Body of pancreas (tissue), 4 donors: ENCODE measurements around the gene HSPG2. TPM values are rescaled to one million over a fixed set of nuclear protein-coding genes. Genes with fewer than 3 reads are reported as not detected.
A peak's percentile ranks its signal among the peaks of the same experiment; 100 is the strongest.
"Not testable (repeated sequence)": the region's sequence is repeated elsewhere in the genome, so short reads cannot be mapped to it uniquely, and the experiment has no call there.

Source experiments
- ATAC-seq: fragments of 150-250 bp; one replicate; pipeline ENCODE4 v1.9.1; 2016
- DNase-seq, 4 donors: peaks; one replicate each; pipeline ENCODE4 v3.0.0-alpha.2; 2019
- H3K27ac ChIP-seq, 4 donors: fragments of 200-600 bp; sonication (generic); 1 replicate in 3 of 4; 2 replicates in 1 of 4; pipeline versions ENCODE4 v1.5.1 to v1.6.1; 2016 to 2019; ENCODE audit warnings: mild to moderate bottlenecking in 1 of 4, mixed read lengths in 1 of 4, moderate library complexity in 1 of 4
- H3K27me3 ChIP-seq, 2 donors: fragments of 200-600 bp; sonication (generic); one replicate each; pipeline ENCODE4 v1.6.0; 2016; ENCODE audit warnings: mild to moderate bottlenecking in 1 of 2
- H3K36me3 ChIP-seq, 2 donors: fragments of 200-600 bp; sonication (generic); replicated peaks in 1 of 2; 2 replicates each; pipeline ENCODE4 v1.5.1; 2016; ENCODE audit warnings: low read depth in 2 of 2; ENCODE audit not compliant: insufficient read depth in 1 of 2
- H3K4me1 ChIP-seq: fragments of 200-600 bp; sonication (generic); one replicate; pipeline ENCODE4 v1.6.0; 2016
- H3K4me3 ChIP-seq, 2 donors: fragments of 200-600 bp; sonication (generic); 1 replicate in 1 of 2; 2 replicates in 1 of 2; pipeline ENCODE4 v1.5.1; 2016 to 2019
- H3K9me3 ChIP-seq, 3 donors: fragments of 200-600 bp; sonication (generic); 1 replicate in 2 of 3; 2 replicates in 1 of 3; pipeline ENCODE4 v1.5.1; 2016
- POLR2A ChIP-seq, 3 donors: fragments of 450-650 bp; IDR thresholded peaks; one replicate each; pipeline ENCODE4 v1.6.1; 2016; ENCODE audit warnings: antibody characterized with exemption in 3 of 3, mild to moderate bottlenecking in 2 of 3
- WGBS, 2 donors: methylation state at CpG; one replicate each; pipeline ENCODE4 v1.1.5; 2017; 5-methylcytosine and 5-hydroxymethylcytosine counted together
- intact Hi-C: fragments of 100-400 bp; cut with DNase I; formaldehyde crosslinking; loops from one replicate; pipeline ENCODE4 v1.15.1; 2023
- total RNA-seq, 2 donors: library from RNA; depleted of rRNA; stranded (reverse); fragments of >200 nt; gene quantifications; one replicate each; pipeline ENCODE4 v1.1.0, GENCODE V29; 2016
- TF ChIP-seq, protein P1 (sequence below), 7 experiments: fragments of 450-650 bp in 4 of 7; fragments of 200-600 bp in 3 of 7; sonication (generic) in 3 of 7; IDR thresholded peaks; one replicate each; pipeline ENCODE4 v1.5.1; 2016 to 2019; ENCODE audit warnings: antibody characterized with exemption in 7 of 7

The HSPG2 gene
- 100 to 1,000 TPM in 1 of 2 donors, 10 to 100 TPM in 1; 87.7 to 179 TPM for total RNA-seq

GRCh38 chr1:21937034-21937371 lies at the start of gene HSPG2:
Gene HSPG2 (minus strand): TSS chr1:21937310. CDS start chr1:21937217, 93 bp downstream.
- Histone ChIP-seq H3K4me3 (peak within 1 kb of the TSS; percentile 4 to 31), H3K27me3 (no peaks in the 10 kb centered on the region), H3K4me1 (peaks cover 77% of the 10 kb centered on the region), H3K9me3 (no peaks in the 10 kb centered on the region), H3K36me3 (no peaks in the 10 kb centered on the region), H3K27ac (peak within 1 kb of the TSS; percentile 55 to 87 (median 86))
- 0% methylated on average over 14 of the region's 52 CpGs; no CpG with 5 or more reads in 1 of the 2 donors for WGBS, 2 donors
- DNase-seq (no peak), ATAC-seq (no peak)
- intact Hi-C loops: no loop called here
- TF ChIP-seq, protein P1, sequence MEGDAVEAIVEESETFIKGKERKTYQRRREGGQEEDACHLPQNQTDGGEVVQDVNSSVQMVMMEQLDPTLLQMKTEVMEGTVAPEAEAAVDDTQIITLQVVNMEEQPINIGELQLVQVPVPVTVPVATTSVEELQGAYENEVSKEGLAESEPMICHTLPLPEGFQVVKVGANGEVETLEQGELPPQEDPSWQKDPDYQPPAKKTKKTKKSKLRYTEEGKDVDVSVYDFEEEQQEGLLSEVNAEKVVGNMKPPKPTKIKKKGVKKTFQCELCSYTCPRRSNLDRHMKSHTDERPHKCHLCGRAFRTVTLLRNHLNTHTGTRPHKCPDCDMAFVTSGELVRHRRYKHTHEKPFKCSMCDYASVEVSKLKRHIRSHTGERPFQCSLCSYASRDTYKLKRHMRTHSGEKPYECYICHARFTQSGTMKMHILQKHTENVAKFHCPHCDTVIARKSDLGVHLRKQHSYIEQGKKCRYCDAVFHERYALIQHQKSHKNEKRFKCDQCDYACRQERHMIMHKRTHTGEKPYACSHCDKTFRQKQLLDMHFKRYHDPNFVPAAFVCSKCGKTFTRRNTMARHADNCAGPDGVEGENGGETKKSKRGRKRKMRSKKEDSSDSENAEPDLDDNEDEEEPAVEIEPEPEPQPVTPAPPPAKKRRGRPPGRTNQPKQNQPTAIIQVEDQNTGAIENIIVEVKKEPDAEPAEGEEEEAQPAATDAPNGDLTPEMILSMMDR (IDR thresholded peaks at IDR 0.05): no peak
- TF ChIP-seq POLR2A (IDR thresholded peaks at IDR 0.05): no peak

DNA sequence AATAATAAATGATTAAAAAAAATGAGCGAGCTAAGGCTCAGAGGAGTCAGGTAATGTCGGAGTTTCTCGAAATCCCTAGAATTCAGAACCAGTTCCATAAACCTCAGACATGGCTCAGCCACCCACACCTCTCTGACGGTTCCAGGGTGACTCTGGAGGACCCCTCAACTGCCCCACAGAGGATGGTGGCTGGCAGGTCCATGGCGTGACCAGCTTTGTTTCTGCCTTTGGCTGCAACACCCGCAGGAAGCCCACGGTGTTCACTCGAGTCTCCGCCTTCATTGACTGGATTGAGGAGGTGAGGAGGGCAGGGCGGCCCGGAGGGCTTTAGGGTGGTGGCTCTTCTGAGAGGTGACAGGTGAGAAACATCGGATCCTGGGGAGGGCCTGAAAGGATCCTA lies 49.3 kb upstream of the HSPG2 start:
- H3K9me3 ChIP-seq, H3K27ac ChIP-seq, H3K4me3 ChIP-seq, ATAC-seq, H3K27me3 ChIP-seq, intact Hi-C loops, H3K36me3 ChIP-seq: not testable (repeated sequence)
- TF ChIP-seq POLR2A (IDR thresholded peaks at IDR 0.05): peak; percentile 18 to 46 (median 25)
- H3K4me1 ChIP-seq: peaks cover 21% of the 10 kb centered on the region
- DNase-seq: peak in 3 of 4 donors; percentile 42 to 56 (median 51)
- 61 to 67% methylated on average over 4 to 9 of the region's 12 CpGs for WGBS, 2 donors

DNA sequence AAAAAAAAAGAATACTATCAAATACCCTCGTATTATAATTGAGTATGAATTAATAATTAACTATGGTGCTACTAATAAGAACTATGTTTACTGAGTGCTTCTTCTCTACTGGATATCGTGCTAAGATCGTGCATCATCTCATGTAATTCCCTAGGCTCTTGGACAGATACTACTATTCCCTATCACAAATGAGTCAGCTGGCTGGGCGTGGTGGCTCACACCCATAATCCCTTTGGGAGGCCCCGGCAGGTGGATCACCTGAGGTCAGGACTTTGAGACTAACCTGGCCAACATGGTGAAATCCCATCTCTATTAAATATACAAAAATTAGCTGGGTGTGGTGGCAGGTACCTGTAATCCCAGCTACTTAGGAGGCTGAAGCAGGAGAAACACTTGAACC lies 48.8 kb upstream of the HSPG2 start:
- H3K4me3 ChIP-seq, H3K27ac ChIP-seq, DNase-seq, H3K9me3 ChIP-seq, H3K27me3 ChIP-seq, ATAC-seq, H3K36me3 ChIP-seq, intact Hi-C loops: not testable (repeated sequence)
- 20% methylated on average over 2 of the region's 5 CpGs; no CpG with 5 or more reads in 1 of the 2 donors for WGBS, 2 donors
- H3K4me1 ChIP-seq: peaks cover 21% of the 10 kb centered on the region
- TF ChIP-seq POLR2A (IDR thresholded peaks at IDR 0.05): peak in 1 of 3 donors; percentile 47

DNA sequence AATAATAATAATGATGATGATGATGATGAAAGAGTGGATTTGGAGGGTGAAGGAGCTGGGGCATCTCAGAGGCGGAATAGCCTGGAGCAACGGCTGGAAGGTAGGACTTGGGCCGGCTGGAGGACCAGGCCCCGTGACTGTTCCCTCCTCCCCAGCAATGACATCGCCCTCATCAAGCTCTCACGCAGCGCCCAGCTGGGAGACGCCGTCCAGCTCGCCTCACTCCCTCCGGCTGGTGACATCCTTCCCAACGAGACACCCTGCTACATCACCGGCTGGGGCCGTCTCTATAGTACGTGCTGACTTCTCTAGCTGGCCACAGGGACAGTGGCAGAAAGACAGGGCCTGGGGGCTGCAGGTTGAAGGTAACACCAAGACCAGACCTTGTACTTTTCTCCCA lies 46.4 kb upstream of the HSPG2 start:
- H3K27me3 ChIP-seq, ATAC-seq, intact Hi-C loops, H3K9me3 ChIP-seq, H3K4me3 ChIP-seq, H3K36me3 ChIP-seq: not testable (repeated sequence)
- H3K27ac ChIP-seq: peak overlapping the region in 1 of 4 donors; percentile 34
- DNase-seq: peak in 3 of 4 donors; percentile 35 to 55 (median 42)
- peaks cover 21% of the 10 kb centered on the region for H3K4me1 ChIP-seq
- WGBS, 2 donors: 36 to 72% methylated on average over 2 to 5 of the region's 15 CpGs

GRCh38 chr1:21982122-21982521 lies 45.0 kb upstream of the HSPG2 start:
- peak in 2 of 3 donors; percentile 28 to 59 for TF ChIP-seq POLR2A (IDR thresholded peaks at IDR 0.05)
- TF ChIP-seq, protein P1 (IDR thresholded peaks at IDR 0.05): peak in 3 of 7 experiments; percentile 15 to 25 (median 21)
- peak overlapping the region in 3 of 4 donors; percentile 53 to 62 (median 61) for H3K27ac ChIP-seq
- peaks cover 21% of the 10 kb centered on the region for H3K4me1 ChIP-seq
- H3K36me3 ChIP-seq, intact Hi-C loops, H3K9me3 ChIP-seq, ATAC-seq, H3K27me3 ChIP-seq, H3K4me3 ChIP-seq: not testable (repeated sequence)
- DNase-seq: peak in 3 of 4 donors; percentile 44 to 54 (median 52)
- 40 to 46% methylated on average over 6 of the region's 6 CpGs for WGBS, 2 donors

GRCh38 chr1:21981253-21981652 lies 44.1 kb upstream of the HSPG2 start:
- Histone ChIP-seq H3K4me1 (peaks cover 22% of the 10 kb centered on the region), H3K27ac (peak overlapping the region in 2 of 4 donors; percentile 61 to 62)
- WGBS, 2 donors: 38% methylated on average over 2 of the region's 4 CpGs; no CpG with 5 or more reads in 1 of the 2 donors
- H3K27me3 ChIP-seq, intact Hi-C loops, H3K9me3 ChIP-seq, H3K36me3 ChIP-seq, ATAC-seq, H3K4me3 ChIP-seq: not testable (repeated sequence)
- peak; percentile 65 to 82 (median 76) for DNase-seq
